Hepatic stellate cell (primary cell): ENCODE results near the gene PARD3.

Experiments used
- DNase-seq: peaks from one replicate; pipeline ENCODE4 v3.0.0; 2011; ENCODE audit warnings: low spot score

PARD3 gene

DNA sequence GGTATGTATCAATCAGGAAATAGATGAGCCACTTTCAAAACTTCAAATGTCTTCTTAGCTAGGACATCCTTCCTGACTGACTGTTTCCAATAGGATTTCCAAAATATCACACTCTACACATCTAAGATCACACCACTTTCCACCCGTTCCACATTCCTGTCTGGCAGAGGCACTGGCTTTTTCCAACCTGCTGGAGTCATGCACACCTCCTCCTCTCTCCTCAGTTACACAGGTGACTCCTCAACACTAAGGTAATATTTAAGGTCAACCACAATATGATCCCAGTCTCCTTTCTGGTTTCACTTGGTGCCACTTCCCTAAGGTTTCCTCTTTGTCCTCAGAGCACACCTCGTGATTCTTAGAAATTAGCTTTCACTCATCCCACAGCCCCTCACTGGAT is 196.5 kb downstream of the PARD3 start:
- DNase-seq: no peak

DNA sequence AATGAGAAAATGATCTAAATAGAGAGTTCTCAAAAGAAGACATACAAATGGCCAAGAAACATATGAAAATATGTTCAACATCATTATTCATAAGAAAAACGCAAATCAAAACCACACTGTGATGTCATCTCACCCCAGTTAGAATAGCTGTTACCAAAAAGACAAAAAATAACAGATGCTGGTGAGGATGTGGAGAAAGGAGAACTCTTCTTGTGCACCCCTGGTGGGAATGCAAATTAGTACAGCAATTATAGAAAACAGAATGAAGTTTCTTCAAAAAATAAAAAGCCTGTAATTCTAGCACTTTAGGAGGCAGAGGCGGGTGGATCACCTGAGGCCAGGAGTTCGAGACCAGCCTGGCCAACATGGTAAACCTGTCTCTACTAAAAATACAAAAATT is 199.3 kb downstream of the PARD3 start:
- no peak for DNase-seq

DNA sequence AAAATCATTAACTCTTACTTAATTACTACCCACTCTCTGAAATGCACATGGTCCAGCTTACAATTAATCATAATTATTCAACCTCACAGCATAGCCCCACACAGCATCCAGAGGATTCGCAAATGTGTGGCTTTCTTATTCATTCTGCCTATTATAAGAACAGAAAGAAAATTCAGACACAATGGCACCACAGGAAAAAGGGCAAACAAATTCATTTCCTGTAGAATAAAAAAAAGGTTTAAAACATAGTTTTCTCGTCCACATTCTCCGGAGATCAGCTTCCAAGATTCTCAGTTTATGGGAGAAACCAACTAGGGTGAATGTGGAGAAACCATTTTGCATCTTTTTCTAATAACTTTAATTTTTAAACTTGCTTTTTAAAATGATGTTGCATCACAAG is 201.6 kb downstream of the PARD3 start:
- DNase-seq: no peak

DNA sequence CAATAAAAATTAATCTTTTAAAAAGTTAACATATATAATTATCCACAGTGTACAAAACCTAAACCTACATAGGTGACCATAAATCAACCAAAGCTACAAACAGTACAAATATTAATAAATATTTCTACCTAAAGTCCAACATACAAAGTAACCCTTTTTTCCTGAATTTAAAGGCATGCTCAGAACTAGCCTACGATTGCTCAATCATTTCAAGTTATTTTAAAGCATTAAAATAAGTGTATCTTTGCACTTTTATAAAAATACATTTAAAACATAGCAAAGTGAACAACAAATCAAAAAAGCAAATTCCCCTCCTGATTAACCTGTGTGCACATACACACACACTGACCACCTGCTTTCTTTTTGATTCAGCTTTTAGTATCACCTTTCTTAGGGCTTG is 202.2 kb downstream of the PARD3 start:
- DNase-seq: no peak

DNA sequence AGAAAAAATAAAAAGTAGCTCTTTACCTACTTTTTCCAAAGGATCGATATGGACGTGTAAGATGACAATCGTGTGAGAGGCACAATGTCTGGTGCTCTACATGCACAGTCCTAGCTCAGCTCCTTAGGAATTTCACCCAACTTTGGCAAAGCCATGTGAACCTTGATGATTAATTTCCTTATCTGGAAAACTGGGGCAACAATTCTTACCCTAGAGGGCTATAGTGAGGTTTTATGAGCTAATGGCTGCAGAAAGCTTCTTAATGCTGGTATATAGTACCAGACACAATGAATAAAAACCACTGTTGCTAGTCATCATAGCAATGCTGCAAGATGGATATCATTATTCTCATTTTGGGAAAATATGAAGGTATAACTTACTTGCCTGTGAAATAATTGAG is 202.7 kb downstream of the PARD3 start:
- DNase-seq: no peak

DNA sequence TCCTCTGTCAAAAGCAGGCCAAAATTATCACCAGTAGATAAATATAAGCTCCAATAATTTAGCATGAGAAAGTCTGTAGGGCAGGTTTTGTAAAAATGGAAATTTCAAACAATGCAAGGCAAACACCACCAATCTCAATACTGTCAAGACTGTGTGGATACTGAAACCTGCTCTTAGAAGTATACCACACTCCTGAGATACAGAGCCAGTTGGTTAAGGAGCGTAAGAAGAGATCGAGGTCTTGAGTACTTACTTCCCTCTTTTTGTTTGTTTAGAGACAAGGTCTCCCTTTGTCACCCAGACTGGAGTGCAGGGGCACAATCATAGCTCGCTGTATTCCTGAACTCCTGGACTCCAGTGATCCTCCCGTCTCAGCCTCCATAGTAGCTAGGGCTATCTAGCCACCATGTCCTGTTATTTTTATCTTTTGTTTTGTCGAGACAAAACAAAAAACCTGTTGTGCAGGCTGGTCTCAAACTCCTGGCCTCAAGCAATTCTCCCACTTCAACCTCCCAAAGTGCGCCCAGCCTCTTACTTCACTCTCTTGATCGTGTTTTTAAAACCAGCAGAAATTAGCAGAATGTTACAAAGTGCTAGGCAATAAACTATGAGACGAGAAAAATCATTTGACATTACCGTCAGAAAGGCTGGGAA is 205.7 kb downstream of the PARD3 start:
- DNase-seq: no peak

DNA sequence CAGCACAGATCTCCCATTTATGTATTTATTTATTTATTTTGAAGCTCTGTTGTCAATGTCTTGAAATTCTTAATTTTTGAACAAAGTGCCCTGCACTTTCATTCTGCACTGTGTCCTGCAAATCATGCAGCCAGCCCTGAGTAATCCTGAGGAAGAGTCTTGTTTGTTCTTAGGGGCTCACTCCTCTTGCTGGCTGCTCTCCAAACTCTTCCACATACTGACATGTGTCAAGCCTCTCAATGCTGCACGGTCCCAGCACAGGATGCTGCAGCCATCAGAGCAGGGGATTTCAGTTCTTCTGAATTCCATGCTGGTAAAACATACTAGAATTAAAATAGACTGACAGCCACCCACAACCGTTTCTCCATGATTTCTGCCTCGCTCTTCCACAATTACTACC is 207.2 kb downstream of the PARD3 start:
- DNase-seq: no peak

DNA sequence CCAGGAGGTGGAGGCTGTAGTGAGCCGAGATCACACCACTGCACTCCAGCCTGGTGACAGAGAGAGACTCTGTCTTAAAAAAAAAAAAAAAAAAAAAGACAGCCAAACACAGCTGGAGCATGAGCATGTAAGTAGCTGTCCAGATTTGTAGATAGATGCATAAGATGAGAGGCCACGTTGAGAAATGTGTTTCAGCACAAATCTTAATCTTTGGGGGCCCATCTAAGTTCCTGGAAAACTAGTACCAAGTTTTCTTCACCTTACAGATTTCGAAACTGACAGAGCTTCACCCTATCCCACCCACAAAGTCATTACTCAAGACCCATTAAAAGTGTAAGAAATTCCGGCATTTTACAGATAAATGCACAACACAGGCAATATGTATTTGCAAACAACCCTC is 208.2 kb downstream of the PARD3 start:
- no peak for DNase-seq

DNA sequence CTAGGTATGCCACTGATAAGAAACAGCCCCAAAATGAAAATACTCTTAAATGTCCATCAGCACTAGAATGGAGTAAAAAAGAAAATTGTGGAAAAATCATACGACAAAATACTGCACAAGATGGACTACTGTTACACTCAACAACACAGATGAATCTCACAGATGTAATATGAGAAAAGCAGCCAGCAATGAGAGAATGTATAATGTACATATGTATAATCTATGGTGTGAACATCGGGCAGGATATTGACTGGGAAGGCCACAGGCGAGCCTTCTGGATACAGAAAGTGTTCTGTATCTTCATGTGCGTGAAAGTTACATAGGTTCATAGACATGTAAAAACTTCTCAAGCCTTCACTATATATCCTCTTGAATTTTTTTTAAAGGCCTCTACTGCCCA is 212.6 kb downstream of the PARD3 start:
- DNase-seq: no peak

DNA sequence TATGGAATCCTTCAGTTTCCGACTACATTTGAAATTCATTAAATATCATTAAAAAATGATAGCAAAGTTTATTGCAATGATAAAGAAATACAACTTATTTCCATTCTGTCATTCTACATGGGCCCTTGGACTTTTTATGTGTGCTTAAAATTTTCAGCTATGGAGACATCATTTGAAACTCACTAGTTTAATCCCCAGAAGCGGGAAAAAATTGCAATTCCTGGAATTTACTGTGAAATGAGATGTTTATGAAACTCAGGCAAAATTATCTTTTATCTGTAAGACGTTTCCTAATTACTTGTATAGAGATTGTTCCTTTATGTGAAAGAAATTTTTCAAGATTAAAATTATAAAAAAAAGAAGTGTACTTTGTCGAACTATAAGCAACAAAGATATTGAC is 213.4 kb downstream of the PARD3 start:
- DNase-seq: no peak

DNA sequence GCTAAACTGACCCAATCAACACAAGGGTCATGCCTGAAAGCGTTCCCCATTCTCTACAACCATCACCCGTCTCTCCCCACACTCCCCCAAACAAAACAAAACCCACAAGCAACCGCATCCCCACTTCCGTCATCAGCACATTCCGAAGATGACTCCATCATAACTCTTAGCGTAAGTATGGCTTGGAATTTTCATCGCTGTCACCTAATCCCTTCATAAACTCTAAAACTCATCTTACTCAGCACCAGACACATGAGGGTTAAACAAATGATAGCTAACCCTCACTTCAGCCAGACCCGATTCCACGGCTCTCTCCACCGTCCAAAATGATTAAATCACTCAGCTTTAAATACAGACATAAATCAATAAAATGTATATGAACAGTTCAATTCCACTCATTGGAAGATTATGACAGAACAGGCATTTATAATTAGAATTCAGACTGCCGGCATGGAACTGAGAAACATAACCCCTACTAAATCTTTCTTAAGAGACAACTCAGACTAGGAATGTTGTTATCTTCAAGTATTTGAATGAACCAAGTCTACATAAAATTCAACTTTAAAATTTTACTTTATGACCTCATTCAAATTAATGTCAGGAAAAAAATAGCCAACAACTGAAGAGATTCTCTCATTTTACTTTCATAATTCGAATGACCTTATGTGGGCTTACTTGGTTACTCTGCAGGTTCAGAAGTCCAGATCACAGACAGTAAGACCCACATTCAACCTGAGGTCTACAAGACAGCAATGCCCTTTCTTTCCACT is 215.9 kb downstream of the PARD3 start:
- DNase-seq: no peak

DNA sequence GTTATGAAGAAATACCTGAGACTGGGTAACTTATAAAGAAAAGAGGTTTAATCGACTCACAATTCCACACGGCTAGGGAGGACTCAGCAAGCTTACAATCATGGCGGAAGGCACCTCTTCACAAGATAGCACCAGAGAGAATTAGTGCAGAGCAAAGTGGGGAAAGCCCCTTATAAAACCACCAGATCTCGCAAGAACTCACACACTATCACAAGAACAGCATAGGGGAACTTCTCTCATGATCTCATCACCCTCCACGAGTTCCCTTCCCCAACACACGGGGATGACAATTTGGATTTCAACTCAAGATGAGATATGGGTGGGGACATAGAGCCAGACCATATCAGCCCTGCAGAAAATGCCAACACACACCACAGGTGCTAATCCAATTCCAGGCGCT is 218.7 kb downstream of the PARD3 start:
- no peak for DNase-seq

DNA sequence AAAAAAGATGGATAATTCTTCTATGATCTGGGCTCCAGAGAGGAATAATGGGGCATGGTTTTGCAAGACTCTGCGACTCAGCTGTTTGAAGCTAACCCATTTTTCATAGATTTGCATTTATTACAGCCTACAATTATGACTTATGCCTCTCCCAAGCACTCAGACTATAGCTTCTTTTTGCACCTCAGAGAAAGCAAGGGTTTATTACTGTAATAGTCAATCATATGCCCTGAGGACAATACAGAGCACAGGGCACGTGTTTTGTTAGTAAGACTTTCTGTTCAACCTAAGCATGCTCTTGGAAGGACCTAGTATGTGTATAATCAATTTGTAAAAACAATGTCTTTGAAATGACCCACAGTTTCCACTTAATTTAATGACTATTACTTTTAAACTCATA is 221.2 kb downstream of the PARD3 start:
- no peak for DNase-seq

DNA sequence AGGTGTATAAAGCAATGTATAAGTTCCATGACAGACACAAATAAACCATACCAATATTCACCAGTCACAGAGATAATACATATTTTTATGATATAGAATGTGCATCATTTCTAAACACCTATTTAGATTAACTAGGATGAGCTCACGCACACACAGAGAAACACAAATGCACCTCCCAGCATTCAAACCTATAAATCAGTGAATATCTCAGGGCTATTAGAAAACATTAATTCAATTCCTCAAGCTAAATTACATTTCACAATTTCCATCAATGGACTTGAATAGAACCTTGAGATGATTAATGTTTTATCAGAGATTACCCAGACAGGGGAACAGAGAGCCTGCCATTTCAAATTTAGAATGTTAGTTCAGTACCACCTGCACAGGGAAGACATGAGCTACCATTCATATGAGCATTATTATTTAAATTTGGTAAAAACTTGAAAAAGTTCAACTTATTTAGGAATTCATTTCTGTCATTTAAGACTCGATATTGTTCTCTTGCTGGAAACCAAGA is 221.7 kb downstream of the PARD3 start:
- no peak for DNase-seq

DNA sequence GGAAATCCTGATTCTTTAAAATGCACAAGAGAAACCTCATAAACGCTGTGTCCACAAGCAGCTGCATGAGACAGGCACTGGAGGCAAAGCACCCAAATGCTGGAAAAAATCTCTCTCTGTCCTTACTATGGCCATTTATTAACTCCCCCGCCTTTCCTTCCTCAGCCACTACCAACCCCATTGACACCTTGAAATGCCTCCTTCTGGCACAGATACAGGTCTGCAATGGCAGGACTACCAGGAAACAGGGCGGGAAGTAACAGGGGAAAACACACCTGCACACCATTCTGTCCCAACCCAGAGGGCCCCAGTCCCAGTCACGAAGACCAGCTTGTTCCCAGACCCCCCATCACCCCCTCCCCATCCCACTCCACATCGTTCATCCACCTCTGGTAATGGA is 224.3 kb downstream of the PARD3 start:
- no peak for DNase-seq

DNA sequence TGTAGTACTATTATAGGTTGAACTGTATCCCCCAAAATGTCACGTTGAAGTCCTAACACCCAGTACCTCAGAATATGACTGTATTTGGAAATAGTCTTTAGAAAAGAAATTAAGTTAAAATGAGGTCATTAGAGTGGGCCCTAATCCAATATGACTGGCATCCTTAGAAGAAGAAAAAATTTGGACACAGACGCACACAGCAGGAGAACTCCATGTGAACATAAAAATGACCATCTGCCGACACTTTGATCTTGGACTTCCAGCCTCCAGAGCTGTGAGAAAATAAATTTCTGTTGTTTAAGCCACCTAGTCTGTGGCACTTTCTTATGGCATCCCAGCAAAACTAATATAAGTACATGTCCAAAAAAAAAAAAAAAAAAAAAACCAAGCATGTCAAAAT is 225.8 kb downstream of the PARD3 start:
- DNase-seq: no peak

DNA sequence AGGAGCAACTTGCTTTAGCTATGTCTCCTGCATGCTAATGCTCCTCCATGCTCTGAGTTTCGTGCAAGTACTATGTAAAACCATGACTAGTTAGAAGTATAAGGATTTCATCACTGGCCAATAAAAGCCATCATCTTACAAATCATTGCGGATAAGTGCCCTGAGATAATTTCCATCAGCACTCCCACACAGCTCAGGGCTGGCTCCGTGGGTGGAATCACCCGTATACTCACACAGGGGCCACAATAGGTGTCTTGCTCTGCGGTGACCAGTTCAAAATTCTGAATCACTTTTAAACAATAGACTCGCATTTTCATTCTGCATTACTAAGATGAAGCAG is 227.4 kb downstream of the PARD3 start:
- DNase-seq: no peak

DNA sequence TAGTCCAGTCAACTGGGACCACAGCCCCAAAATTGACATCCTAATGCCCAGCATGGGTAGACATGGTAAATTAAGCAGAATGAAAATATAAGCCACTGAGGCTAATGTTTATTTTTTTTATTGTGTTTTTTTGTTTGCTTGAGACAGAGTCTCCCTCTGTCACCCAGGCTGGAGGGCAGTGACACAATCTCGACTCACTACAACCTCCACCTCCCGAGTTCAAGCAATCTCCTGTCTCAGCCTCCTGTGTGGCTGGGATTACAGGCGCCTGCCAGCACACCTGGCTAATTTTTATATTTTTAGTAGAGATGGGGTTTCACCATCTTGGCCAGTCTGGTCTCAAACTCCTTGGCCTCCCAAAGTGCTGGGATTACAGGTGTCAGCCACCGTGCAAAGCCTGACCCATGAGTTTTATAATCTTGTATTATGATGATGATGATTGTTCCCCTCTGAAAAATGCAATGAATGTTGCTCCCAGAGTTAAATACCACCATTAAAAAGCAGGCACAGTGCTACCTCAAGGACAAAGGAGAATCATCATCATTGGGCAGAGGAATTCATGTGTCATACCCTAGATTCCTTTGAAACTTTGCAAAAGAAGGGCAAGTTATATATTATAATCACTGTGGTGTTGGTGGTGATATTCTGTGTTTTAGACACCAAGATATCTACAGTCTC is 228.0 kb downstream of the PARD3 start:
- no peak for DNase-seq

DNA sequence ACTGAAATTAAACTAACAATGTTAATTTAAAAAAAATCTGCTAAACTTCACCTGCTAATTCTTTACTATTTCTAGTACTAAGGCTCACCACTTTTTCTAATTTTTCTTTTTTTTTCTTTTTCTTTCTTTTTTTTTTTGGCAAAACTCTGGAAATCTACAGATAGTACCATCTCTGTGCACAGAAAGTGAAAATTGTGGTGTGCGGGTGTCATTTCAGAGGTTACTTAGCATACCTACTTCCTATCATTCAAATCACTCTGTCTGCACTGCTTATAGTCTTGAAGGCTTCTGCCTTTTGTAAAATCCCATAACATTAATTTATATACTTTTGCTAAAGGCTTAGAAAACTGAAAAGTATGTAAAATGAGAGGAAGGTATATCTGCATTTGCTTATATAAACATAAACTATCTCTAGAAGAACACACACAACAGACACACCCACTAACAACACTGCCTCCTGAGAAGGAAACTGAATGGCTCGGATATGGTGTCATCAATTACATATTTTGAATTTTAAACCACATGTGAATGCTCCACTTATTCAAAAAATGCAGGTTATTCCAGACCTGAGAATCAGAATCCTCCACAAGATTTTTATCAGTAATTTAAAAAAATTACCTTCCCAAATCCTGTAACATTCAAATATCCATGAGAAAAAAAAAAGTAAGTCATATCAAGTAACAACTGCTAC is 229.5 kb downstream of the PARD3 start:
- no peak for DNase-seq

DNA sequence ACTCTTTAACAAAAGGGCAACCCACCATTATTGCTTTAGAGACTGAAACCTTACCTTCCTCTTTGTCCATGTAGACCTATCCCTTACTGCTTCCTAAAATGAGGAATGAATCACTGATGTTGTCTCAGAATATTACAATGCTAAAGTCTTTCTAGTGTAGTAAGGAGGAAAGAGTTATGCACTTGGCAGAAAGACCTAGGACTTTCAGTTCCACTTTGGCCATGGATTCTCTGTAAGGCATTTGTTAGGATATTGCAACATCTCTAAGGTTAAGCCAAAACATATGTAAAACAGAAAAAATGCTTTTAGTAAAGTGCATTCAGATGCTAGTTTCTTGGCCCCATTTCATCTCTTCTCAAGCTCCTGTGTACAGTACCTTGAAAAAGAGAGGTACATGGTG is 230.9 kb downstream of the PARD3 start:
- DNase-seq: no peak

DNA sequence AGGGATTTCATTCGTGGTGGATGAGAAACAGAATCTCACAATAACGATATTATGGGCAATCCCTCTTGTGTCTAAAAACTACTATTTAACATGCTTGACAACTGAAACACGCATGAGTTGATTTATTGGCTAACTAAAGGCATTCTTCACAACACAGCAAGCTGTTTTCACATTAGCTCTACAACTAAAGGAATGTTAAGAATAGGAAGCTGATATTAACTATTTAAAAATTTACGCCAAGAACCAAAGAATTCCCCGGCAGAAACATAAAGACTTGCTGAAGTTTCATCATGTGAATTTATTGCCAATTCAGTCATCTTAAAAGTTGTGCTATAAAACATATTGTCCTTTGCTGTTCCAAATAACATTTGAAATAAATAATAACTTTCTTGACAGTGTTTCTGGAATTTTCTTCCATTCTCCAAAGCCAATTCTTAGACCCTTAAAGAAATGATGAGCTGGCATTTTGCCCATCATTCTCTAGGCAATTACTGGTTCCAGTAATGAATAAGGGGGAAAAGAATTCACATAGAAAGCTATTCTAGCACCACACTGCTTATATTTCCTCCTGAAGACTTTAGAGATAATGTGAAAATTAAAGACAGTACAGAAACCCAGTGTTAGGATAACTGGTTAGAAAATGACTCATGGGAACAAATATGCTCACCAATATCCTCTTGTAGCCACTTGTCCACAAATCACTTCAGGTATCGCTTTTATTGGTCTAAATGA is 233.1 kb downstream of the PARD3 start:
- DNase-seq: no peak

DNA sequence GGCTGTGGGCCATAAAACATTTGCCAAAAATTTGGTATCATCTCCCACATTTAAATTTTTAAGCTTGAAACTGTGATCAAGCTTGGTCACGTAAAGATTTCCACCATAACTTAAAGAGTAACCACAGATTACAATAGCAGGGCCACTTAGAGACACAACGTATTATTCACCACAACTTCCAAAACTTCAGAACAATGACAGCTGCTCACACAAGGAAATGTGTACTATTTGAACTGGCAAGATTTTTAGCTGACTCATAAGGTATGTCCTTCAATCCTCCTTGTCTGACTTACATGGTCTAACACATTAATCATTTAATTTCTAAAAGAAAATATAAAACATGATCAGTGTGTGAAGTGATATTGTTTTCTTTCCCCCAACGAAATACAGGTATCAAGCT is 234.5 kb downstream of the PARD3 start:
- no peak for DNase-seq
